22Rv1 (cell line): Measurements from ENCODE around the gene FAM193B.

Experiments used
- ZFX ChIP-seq: fragments of 450-650 bp; IDR thresholded peaks from 2 replicates; pipeline ENCODE4 v1.6.1; 2017; ENCODE audit warnings: antibody characterized with exemption, borderline replicate concordance
- TF ChIP-seq, protein P1 (sequence below): fragments of 450-650 bp; IDR thresholded peaks from 2 replicates; pipeline ENCODE4 v1.5.1; 2017; ENCODE audit warnings: mild to moderate bottlenecking

DNA sequence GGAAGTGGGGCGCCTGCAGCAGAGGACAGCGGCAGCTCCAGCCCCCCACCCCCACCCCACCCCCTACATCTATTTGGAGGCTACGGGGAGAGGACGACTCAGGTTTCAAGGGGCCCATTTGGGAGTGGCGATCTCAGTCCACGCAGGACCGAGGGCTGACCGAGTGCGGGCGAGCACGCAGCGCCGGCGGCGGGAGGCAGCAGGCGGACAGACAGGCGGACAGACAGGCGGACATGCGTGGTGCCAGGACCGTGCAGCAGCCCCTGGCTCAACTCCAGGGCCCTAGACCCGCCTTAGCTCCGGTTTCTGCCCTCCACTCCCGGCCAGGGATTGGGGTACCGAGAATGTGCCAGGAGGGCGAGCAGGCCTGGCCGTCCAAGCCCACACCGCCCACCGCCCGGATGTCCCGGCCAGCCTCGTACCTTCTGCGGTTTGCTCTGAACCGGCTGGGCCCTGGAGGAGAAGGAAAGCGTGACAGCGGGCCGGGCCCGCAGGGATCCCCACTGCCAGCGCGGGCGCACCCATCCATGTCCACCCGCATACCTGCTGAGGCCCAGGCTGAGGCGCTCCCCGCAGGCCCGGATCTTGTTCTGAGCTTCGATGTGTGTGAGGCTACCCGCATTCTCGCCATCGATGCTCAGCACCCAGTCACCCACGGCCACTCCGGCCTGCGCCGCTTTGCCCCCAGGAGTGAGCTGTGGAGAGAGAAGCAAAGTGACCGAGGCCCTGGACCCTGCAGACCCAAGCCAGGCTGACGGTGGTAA lies 62.2 kb downstream of the FAM193B start:
- TF ChIP-seq ZFX, result no peak
- TF ChIP-seq, protein P1, sequence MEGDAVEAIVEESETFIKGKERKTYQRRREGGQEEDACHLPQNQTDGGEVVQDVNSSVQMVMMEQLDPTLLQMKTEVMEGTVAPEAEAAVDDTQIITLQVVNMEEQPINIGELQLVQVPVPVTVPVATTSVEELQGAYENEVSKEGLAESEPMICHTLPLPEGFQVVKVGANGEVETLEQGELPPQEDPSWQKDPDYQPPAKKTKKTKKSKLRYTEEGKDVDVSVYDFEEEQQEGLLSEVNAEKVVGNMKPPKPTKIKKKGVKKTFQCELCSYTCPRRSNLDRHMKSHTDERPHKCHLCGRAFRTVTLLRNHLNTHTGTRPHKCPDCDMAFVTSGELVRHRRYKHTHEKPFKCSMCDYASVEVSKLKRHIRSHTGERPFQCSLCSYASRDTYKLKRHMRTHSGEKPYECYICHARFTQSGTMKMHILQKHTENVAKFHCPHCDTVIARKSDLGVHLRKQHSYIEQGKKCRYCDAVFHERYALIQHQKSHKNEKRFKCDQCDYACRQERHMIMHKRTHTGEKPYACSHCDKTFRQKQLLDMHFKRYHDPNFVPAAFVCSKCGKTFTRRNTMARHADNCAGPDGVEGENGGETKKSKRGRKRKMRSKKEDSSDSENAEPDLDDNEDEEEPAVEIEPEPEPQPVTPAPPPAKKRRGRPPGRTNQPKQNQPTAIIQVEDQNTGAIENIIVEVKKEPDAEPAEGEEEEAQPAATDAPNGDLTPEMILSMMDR, result no peak
